ENCODE measurements around the gene CCDC59. TPM values are rescaled to one million over a fixed set of nuclear protein-coding genes. Genes with fewer than 3 reads are reported as not detected.

CCDC59 gene, protein sequence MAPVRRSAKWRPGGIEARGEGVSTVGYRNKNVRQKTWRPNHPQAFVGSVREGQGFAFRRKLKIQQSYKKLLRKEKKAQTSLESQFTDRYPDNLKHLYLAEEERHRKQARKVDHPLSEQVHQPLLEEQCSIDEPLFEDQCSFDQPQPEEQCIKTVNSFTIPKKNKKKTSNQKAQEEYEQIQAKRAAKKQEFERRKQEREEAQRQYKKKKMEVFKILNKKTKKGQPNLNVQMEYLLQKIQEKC
- 35.0 and 41.7 TPM in 2 replicates for total RNA-seq

DNA sequence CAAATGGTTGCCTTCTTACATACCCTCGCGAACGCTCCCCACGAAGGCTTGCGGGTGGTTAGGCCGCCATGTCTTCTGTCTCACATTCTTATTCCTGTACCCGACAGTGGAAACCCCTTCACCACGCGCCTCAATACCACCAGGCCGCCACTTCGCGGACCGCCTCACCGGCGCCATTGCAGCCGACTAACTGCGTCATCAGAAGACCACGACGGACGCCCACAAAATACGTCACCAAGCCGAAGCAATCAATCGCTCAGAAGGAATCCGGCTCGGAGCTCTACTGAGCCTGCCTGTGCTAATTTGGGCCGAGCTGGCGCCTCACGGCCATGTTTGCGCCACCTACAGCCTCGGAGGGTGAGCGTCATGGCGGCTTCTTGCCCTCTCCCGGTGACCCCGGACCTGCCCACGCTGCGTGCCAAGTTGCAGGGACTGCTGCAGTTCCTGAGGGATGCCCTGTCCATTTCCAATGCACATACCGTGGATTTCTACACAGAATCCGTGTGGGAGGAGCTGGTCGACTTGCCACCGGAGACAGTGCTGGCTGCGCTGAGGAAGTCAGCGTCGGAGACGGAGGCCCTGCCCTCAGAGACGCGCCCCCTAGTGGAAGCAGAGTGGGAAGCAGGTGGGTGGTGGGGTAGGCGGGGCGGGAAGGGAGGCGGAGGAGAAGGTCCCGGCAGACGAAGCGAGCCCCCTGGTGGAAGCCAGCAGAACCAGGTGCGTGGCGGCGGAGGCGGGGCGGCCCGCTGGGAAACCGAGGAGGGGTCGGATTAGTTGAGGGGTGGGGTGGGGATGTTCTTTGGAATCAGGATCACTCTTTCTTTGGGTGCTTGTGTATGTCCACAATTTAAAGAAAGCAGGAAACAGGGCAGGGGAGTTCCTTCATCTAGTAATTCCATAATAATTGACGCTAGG is at the start of gene CCDC59, which contains the start of gene METTL25:
TSS of gene CCDC59 (minus strand) at position 188 of the 915 bp plus-strand sequence. CDS start at position 177, 11 bp downstream.
TSS of gene METTL25 (plus strand) at position 330 of the 915 bp plus-strand sequence. CDS start at position 367, 37 bp downstream.

Other genes with a start within 250 kb of the CCDC59 start
- 5.8 and 10.6 TPM in 2 replicates for gene METTL25, start 142 bp upstream of the CCDC59 start, total RNA-seq